Measurements from ENCODE around the gene PRPF31.

GRCh38 chr19:54109651-54110050 is 5.9 kb upstream of the PRPF31 start:
- TF ChIP-seq CTCF (IDR thresholded peaks at IDR 0.05) = no peak
- no peak for TF ChIP-seq POLR2A (IDR thresholded peaks at IDR 0.05)
- TF ChIP-seq EP300 (IDR thresholded peaks at IDR 0.05) = no peak
